ENCODE data around the gene AKAP5. TPM values are rescaled to one million over a fixed set of nuclear protein-coding genes. Genes with fewer than 3 reads are reported as not detected.

AKAP5 gene
- total and polyA plus RNA-seq, 9 of the 15 experiments (the other 6 are each of a cell fraction or from before 2014, with no cell fraction given): 0.06 to 0.94 (median 0.34) TPM

DNA sequence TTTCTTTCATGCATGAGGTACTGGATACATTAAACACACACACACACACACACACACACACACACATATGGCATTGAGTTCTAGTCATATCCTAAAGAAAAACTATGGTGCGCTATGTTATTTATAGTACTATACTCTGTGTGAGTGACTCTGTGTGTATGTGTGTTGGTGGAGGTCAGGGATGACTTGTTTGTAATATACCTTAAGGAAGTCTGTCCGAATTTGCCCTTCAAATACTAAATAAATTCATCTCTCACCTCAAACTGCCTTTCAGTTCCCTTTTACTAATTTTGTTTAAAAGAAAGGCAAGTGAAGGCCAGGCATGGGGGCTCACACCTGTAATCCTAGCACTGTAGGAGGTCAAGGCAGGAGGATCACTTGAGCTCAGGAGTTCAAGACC, 2.1 kb upstream of the AKAP5 start:
- intact Hi-C loops (cut with micrococcal nuclease): no loop called here
- Histone ChIP-seq H3K9ac (ENCODE audit: insufficient read depth in 1 of 2, low read depth in 2 of 2, low read length in 2 of 2) (no peak overlapping the region), H3K27ac (ENCODE audit: extremely low read depth, low read depth, low read length) (no peak overlapping the region), H4K20me1 (replicated peaks; ENCODE audit: control insufficient read depth, insufficient read depth, low read length) (no peaks in the 10 kb centered on the region; the same call in 1 of the 2 replicates), H3K79me2 (ENCODE audit: control insufficient read depth, insufficient read depth, low read length) (no peaks in the 10 kb centered on the region), H3K9me3 (replicated peaks; ENCODE audit: control insufficient read depth, insufficient read depth, low read depth, low read length) (no peaks in the 10 kb centered on the region), H2AFZ (ENCODE audit: low read depth, low read length) (no peak overlapping the region), H3K4me3 (no peak overlapping the region), H3K9me1 (ENCODE audit: control insufficient read depth, insufficient read depth, low read length) (no peaks in the 10 kb centered on the region), H3K4me1 (replicated peaks in 1 of 2; ENCODE audit: control insufficient read depth in 2 of 2, insufficient read depth in 2 of 2, low read length in 2 of 2) (peaks cover 8 to 9% of the 10 kb centered on the region in 2 experiments; a peak in 4 of 5 replicates), H3K27me3 (ENCODE audit: control insufficient read depth in 2 of 2, insufficient read depth in 2 of 2, low read length in 2 of 2) (no peaks in the 10 kb centered on the region), H3K36me3 (ENCODE audit: control insufficient read depth, insufficient read depth, low read length) (peaks cover 24% of the 10 kb centered on the region; the same call in 2 of the 3 replicates), H3K4me2 (ENCODE audit: insufficient read depth, low read length) (no peak overlapping the region)
- DNase-seq (ENCODE audit: extremely low read depth in 1 of 4, low spot score in 3 of 4): no peak
- POLR2A ChIA-PET: interaction anchor here (1.2 to 2.3 kb wide), 2 partner anchors 10 to 20 kb away, joined by 3 to 9 read pairs; no protein-coding TSS in a partner anchor
- in situ Hi-C loops (cut with MboI): loop anchor here (10.0 kb wide), 1 partner anchor 118 kb away; no protein-coding TSS in a partner anchor
- WGBS (ENCODE audit: insufficient coverage, low coverage, missing lambda C conversion rate): 79% methylated on average over 2 of the region's 2 CpGs
- CTCF ChIA-PET (ENCODE audit: low intra/inter-chr PET ratio): no interaction called here
- no peak for ATAC-seq
- no peak for FAIRE-seq
- BruUV-seq (replicated peaks): no TSS peak
- TF ChIP-seq ZNF431 (CRISPR knock-in tag; IDR thresholded peaks at IDR 0.05) (no peak), CSDE1 (IDR thresholded peaks at IDR 0.05) (no peak), PML (IDR thresholded peaks at IDR 0.05; ENCODE audit: low read length) (no peak), NONO (IDR thresholded peaks at IDR 0.05; ENCODE audit: low read depth in 2 of 2, low read length in 1 of 2) (no peak), STAT5B (CRISPR knock-in tag; IDR thresholded peaks at IDR 0.05) (no peak), FOXP1 (CRISPR knock-in tag; IDR thresholded peaks at IDR 0.05) (no peak), SNIP1 (IDR thresholded peaks at IDR 0.05; ENCODE audit: low read depth) (no peak), BDP1 (IDR thresholded peaks at IDR 0.05; ENCODE audit: insufficient read depth, insufficient read length) (no peak), RUNX1 (IDR thresholded peaks at IDR 0.05; ENCODE audit: low read depth) (no peak), KLF1 (tag; IDR thresholded peaks at IDR 0.05) (no peak), NFXL1 (CRISPR knock-in tag; IDR thresholded peaks at IDR 0.05) (no peak), YY1 (IDR thresholded peaks at IDR 0.05; ENCODE audit: borderline replicate concordance in 1 of 3, control insufficient read depth in 1 of 3, extremely low read depth in 1 of 3, insufficient read depth in 3 of 3, insufficient read length in 1 of 3, insufficient replicate concordance in 2 of 3, low read depth in 1 of 3, low read length in 2 of 3) (no peak), TCF7L2 (IDR thresholded peaks at IDR 0.05; ENCODE audit: low read depth, low read length) (no peak), ZNF12 (CRISPR knock-in tag; IDR thresholded peaks at IDR 0.05) (no peak)
- TF ChIP-seq, protein P1, sequence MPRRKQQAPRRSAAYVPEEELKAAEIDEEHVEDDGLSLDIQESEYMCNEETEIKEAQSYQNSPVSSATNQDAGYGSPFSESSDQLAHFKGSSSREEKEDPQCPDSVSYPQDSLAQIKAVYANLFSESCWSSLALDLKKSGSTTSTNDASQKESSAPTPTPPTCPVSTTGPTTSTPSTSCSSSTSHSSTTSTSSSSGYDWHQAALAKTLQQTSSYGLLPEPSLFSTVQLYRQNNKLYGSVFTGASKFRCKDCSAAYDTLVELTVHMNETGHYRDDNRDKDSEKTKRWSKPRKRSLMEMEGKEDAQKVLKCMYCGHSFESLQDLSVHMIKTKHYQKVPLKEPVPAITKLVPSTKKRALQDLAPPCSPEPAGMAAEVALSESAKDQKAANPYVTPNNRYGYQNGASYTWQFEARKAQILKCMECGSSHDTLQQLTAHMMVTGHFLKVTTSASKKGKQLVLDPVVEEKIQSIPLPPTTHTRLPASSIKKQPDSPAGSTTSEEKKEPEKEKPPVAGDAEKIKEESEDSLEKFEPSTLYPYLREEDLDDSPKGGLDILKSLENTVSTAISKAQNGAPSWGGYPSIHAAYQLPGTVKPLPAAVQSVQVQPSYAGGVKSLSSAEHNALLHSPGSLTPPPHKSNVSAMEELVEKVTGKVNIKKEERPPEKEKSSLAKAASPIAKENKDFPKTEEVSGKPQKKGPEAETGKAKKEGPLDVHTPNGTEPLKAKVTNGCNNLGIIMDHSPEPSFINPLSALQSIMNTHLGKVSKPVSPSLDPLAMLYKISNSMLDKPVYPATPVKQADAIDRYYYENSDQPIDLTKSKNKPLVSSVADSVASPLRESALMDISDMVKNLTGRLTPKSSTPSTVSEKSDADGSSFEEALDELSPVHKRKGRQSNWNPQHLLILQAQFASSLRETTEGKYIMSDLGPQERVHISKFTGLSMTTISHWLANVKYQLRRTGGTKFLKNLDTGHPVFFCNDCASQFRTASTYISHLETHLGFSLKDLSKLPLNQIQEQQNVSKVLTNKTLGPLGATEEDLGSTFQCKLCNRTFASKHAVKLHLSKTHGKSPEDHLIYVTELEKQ (CRISPR knock-in tag; IDR thresholded peaks at IDR 0.05): no peak

All from K562 (cell line).